Body of pancreas (tissue), 4 donors: ENCODE data around the gene MTPN.

Experiments
- POLR2A ChIP-seq, 3 donors: fragments of 450-650 bp; IDR thresholded peaks; one replicate each; pipeline ENCODE4 v1.6.1; 2016; ENCODE audit warnings: antibody characterized with exemption in 3 of 3, mild to moderate bottlenecking in 2 of 3
- TF ChIP-seq, protein P1 (sequence below), 7 experiments: fragments of 450-650 bp in 4 of 7; fragments of 200-600 bp in 3 of 7; sonication (generic) in 3 of 7; IDR thresholded peaks; one replicate each; pipeline ENCODE4 v1.5.1; 2016 to 2019; ENCODE audit warnings: antibody characterized with exemption in 7 of 7

GRCh38 chr7:136014659-136015058, 37.5 kb upstream of the MTPN start:
- TF ChIP-seq, protein P1, sequence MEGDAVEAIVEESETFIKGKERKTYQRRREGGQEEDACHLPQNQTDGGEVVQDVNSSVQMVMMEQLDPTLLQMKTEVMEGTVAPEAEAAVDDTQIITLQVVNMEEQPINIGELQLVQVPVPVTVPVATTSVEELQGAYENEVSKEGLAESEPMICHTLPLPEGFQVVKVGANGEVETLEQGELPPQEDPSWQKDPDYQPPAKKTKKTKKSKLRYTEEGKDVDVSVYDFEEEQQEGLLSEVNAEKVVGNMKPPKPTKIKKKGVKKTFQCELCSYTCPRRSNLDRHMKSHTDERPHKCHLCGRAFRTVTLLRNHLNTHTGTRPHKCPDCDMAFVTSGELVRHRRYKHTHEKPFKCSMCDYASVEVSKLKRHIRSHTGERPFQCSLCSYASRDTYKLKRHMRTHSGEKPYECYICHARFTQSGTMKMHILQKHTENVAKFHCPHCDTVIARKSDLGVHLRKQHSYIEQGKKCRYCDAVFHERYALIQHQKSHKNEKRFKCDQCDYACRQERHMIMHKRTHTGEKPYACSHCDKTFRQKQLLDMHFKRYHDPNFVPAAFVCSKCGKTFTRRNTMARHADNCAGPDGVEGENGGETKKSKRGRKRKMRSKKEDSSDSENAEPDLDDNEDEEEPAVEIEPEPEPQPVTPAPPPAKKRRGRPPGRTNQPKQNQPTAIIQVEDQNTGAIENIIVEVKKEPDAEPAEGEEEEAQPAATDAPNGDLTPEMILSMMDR (IDR thresholded peaks at IDR 0.05) = no peak
- TF ChIP-seq POLR2A (IDR thresholded peaks at IDR 0.05) = no peak
